Stimulated activated effector memory CD8-positive, alpha-beta T cell treated with anti-CD3 and anti-CD28 coated beads, Interleukin-12 subunit alpha, Interleukin-12 subunit beta, amount 100 ng/mL, for 72 hours (primary cell): ENCODE data around the gene MYO5B.

Experiments used
- ATAC-seq: fragments of 150-1000 bp; cut with Tn5 transposase; 2 replicates; pipeline ENCODE4 v1.10.0; 2021
- DNase-seq, 2 donors: peaks; one replicate each; pipeline ENCODE4 v3.0.0; 2021 to 2022; ENCODE audit warnings: low spot score in 2 of 2
- H3K27ac Mint-ChIP-seq: one replicate; pipeline ENCODE4 v1.8.0; 2022; ENCODE audit warnings: mild to moderate bottlenecking, mixed read lengths
- H3K36me3 Mint-ChIP-seq: one replicate; pipeline ENCODE4 v1.8.0; 2022; ENCODE audit warnings: mild to moderate bottlenecking, mixed read lengths
- H3K4me1 Mint-ChIP-seq: one replicate; pipeline ENCODE4 v1.8.0; 2022; ENCODE audit warnings: mixed read lengths
- H3K4me3 Mint-ChIP-seq: one replicate; pipeline ENCODE4 v1.8.0; 2022; ENCODE audit warnings: mild to moderate bottlenecking, mixed read lengths
- H3K9me3 Mint-ChIP-seq: one replicate; pipeline ENCODE4 v1.8.0; 2022; ENCODE audit warnings: mixed read lengths

The MYO5B gene

GRCh38 chr18:49778826-49779465, 416.0 kb downstream of the MYO5B start:
- no peak for DNase-seq
- H3K4me3 Mint-ChIP-seq = no peak overlapping the region
- H3K4me1 Mint-ChIP-seq = peaks cover 4% of the 10 kb centered on the region
- H3K9me3 Mint-ChIP-seq = no peaks in the 10 kb centered on the region
- H3K36me3 Mint-ChIP-seq = peaks cover 20% of the 10 kb centered on the region
- H3K27ac Mint-ChIP-seq = no peak overlapping the region
- ATAC-seq = no peak
